ENCODE results near the gene SNCAIP.

- TF ChIP-seq CTCF (IDR thresholded peaks at IDR 0.05) (no peak), POLR2A (IDR thresholded peaks at IDR 0.05) (no peak)
Observed at GRCh38 chr5:122458278-122458872, 146.3 kb downstream of the SNCAIP start.

All from lower leg skin (tissue), 3 donors.